NB4 (cell line): Measurements from ENCODE around the gene C1QTNF1.

Experiments used
- DNase-seq: peaks from one replicate; pipeline ENCODE4 v3.0.0; 2010; ENCODE audit warnings: low read depth
- H3K4me3 ChIP-seq: one replicate; pipeline ENCODE4 v1.5.1; 2011; ENCODE audit warnings: mild to moderate bottlenecking, low read depth, low read length, moderate library complexity
- MAX ChIP-seq: IDR thresholded peaks from 2 replicates; pipeline ENCODE4 v1.6.1; 2011; ENCODE audit warnings: low read depth, low read length
- MYC ChIP-seq: IDR thresholded peaks from 2 replicates; pipeline ENCODE4 v1.6.1; 2011; ENCODE audit warnings: low read depth, low read length
- POLR2A ChIP-seq: IDR thresholded peaks from 2 replicates; pipeline ENCODE4 v1.6.1; 2011; ENCODE audit warnings: mild to moderate bottlenecking; ENCODE audit not compliant: insufficient read length; ENCODE audit errors: extremely low read depth
- TF ChIP-seq, protein P1 (sequence below): IDR thresholded peaks from one replicate; pipeline ENCODE4 v1.5.1; 2012; ENCODE audit warnings: low read depth, low read length

Gene C1QTNF1

DNA sequence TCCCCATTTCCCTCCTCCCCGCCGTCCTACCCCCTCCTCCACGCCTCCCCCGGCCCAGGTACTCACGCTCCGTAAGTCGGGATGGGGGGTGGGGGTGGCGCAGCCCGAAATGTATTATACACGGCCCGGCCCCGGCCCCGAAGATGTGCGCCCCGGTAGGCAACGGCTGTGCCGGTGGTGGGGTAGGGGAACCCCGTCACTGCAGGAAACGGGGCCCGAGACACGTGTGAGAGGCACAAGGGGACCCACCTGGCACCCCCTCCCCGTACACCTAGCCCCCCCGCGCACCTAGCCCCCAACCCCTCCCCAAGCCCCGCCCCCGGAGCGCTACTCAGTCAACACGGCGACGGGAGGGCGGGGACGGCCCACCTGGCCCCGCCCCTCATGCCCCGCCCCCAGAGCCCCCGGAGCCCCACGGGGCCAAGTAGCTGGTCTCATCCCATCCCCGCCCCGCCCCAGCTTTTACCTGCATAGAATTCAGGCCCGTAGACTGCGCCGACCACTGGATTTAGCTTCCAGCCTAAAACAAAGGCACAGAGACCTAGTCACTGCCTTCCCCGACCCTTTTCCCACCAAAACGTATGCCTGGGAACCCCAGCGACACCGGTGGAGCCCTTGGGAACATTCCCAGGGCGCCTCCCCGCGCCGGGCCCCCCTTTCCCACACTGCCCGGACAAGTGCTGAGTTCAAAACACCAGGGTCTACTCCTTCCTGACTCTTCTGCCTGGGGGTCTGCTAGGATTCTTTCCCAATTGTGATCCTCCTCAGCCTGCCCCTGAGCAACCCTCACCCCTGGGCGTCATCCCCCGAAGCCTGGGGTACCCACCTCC, 73.5 kb downstream of the C1QTNF1 start:
- TF ChIP-seq MYC (no peak), POLR2A (no peak), MAX (no peak)
- TF ChIP-seq, protein P1, sequence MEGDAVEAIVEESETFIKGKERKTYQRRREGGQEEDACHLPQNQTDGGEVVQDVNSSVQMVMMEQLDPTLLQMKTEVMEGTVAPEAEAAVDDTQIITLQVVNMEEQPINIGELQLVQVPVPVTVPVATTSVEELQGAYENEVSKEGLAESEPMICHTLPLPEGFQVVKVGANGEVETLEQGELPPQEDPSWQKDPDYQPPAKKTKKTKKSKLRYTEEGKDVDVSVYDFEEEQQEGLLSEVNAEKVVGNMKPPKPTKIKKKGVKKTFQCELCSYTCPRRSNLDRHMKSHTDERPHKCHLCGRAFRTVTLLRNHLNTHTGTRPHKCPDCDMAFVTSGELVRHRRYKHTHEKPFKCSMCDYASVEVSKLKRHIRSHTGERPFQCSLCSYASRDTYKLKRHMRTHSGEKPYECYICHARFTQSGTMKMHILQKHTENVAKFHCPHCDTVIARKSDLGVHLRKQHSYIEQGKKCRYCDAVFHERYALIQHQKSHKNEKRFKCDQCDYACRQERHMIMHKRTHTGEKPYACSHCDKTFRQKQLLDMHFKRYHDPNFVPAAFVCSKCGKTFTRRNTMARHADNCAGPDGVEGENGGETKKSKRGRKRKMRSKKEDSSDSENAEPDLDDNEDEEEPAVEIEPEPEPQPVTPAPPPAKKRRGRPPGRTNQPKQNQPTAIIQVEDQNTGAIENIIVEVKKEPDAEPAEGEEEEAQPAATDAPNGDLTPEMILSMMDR: no peak
- no peak overlapping the region for H3K4me3 ChIP-seq
- no peak for DNase-seq

- no peak overlapping the region for H3K4me3 ChIP-seq
- no peak for DNase-seq
- TF ChIP-seq POLR2A (no peak), MYC (no peak), MAX (no peak)
- TF ChIP-seq, protein P1: no peak
These were observed 74.4 kb downstream of the C1QTNF1 start for GRCh38 chr17:79098282-79098867.
